Iris pigment epithelial cell (primary cell): ENCODE data around the gene CNOT6.

Experiments used
- DNase-seq: peaks from one replicate; pipeline ENCODE4 v3.0.0-alpha.2; 2011; ENCODE audit warnings: low read depth

CNOT6 gene

GRCh38 chr5:180600554-180601041 lies 106.4 kb downstream of the CNOT6 start:
- DNase-seq: no peak

- DNase-seq: no peak
Observed at GRCh38 chr5:180601591-180602480, 107.7 kb downstream of the CNOT6 start.

- no peak for DNase-seq
Observed at GRCh38 chr5:180602481-180603075, 108.4 kb downstream of the CNOT6 start.

- DNase-seq: no peak
Observed at GRCh38 chr5:180603076-180603594, 109.0 kb downstream of the CNOT6 start.

- no peak for DNase-seq
Observed at GRCh38 chr5:180604271-180604670, 110.1 kb downstream of the CNOT6 start.

- peak; percentile 64 for DNase-seq
Observed at GRCh38 chr5:180605554-180606214, 111.5 kb downstream of the CNOT6 start.

- DNase-seq: no peak
Observed at GRCh38 chr5:180606215-180606785, 112.1 kb downstream of the CNOT6 start.

- no peak for DNase-seq
Observed at GRCh38 chr5:180607861-180608571, 113.8 kb downstream of the CNOT6 start.

GRCh38 chr5:180608572-180609310 lies 114.6 kb downstream of the CNOT6 start:
- DNase-seq: no peak

- no peak for DNase-seq
Observed at GRCh38 chr5:180609386-180609785, 115.2 kb downstream of the CNOT6 start.

GRCh38 chr5:180609817-180610550 lies 115.8 kb downstream of the CNOT6 start:
- DNase-seq: no peak

GRCh38 chr5:180611140-180611850 lies 117.1 kb downstream of the CNOT6 start:
- DNase-seq: no peak

GRCh38 chr5:180612683-180613082 lies 118.5 kb downstream of the CNOT6 start:
- no peak for DNase-seq

- DNase-seq: no peak
Observed at GRCh38 chr5:180613188-180613813, 119.1 kb downstream of the CNOT6 start.

GRCh38 chr5:180613814-180614188 lies 119.6 kb downstream of the CNOT6 start:
- DNase-seq: no peak

- DNase-seq: no peak
Observed at GRCh38 chr5:180618487-180618828, 124.3 kb downstream of the CNOT6 start.

- DNase-seq: peak; percentile 69
Observed at GRCh38 chr5:180618829-180619562, 124.8 kb downstream of the CNOT6 start.

- DNase-seq: no peak
Observed at GRCh38 chr5:180619563-180619915, 125.4 kb downstream of the CNOT6 start.

- DNase-seq: no peak
Observed at GRCh38 chr5:180620014-180620413, 125.8 kb downstream of the CNOT6 start.
